HG03439 (cell line): ENCODE data around the gene CRYGB.
"Not testable (repeated sequence)": the region's sequence is repeated elsewhere in the genome, so short reads cannot be mapped to it uniquely, and the experiment has no call there.

Experiments used
- ATAC-seq: cut with Tn5 transposase; IDR thresholded peaks from one replicate; pipeline ENCODE4 v1.9.1; 2021; ENCODE audit warnings: mild to moderate bottlenecking, moderate library complexity; ENCODE audit not compliant: unreplicated experiment

Gene CRYGB

DNA sequence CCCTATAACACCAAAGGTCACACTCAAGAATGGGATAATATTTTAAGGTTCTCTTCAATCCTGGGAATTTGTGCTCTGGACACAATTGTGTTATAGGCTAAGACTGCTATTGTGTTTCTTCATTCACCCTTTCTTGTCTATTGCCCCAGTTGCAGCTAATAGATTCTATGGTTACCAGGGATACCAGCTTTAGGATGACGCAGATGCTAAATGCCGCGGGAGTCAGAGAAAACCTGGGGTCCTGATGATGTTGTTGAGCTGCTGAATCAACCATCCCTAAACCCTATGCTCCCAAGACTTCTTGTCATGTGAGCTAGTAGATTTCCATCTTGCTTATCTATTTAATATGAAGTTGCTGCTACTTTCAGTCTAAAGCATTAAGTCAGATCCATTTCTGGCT, 27.0 kb downstream of the CRYGB start:
- no peak for ATAC-seq

DNA sequence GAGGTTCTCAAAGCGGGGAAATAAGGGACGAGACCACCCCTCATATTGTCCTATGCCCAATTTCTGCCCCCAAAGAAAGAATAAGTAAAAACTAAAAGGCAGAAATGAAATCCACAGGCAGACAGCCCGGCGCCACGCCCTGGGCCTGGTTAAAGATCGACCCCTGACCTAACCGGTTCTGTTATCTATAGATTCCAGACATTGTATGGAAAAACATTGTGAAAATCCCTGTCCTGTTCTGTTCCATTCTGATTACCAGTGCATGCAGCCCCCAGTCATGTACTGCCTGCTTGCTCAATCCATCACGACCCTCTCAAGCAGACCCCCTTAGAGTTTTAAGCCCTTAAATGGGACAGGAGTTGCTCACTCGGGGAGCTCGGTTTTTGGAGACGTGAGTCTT, 28.6 kb downstream of the CRYGB start:
- not testable (repeated sequence) for ATAC-seq

DNA sequence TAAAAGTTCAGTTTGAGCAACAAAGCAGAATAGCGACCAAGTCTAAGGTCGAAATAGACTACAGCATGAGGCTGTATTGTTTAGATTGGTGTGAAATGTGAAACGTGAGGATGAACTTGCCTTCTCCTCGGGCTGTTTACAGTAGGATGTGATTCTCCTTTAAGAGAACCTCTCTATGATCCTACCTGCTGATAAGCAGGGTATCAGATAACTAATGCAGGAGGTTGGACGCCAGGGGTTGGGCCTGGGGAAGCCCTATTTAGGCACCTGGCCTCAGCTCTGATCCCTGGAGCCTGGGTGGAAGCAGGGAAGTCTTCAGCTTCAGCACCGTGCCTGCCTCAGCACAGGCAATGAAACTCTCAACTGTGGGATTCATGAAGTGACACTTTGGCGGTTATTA, 33.0 kb downstream of the CRYGB start:
- no peak for ATAC-seq

DNA sequence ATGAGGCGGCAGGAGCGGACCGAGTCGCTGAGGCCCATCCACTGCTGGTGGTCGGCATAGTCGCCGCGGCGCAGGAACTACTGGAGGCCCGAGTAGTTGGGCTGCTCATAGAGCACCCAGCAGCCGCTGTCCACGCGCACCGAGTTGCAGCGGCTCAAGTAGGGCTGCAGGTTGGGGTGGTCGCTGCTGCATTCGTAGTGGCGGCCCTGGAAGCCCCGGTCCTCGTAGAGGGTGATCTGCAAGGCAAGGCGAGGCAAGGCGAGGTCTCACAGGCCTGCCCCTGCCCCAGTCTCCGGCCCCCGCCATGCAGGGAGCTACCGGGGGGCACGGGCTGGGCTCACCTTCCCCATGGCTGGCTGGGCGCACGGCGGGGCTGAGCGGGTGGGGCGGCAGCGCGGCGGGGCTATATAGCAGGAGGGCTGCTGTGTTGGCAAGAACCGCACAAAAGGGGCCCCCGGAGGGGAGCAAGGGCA, 33.6 kb downstream of the CRYGB start:
- ATAC-seq, result not testable (repeated sequence)

DNA sequence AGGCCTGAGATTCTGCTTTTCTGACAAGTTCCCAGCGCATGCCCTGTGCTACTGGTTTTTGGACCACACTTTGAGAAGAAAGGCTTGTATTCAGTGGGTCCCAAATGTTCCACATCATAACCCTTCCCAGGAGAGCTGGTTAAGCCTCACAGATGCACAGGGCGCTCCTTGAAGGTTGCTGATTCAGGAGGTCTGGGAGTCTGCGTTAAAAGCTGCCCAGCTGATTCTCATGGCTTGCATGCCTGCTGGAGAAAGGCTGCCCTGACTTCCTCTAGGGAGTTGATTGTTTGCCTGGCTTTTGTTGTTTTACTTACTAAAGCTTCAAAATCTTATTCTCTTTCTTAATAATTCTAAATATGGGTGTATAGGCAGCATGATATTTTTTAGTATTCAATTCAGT, 42.3 kb downstream of the CRYGB start:
- no peak for ATAC-seq

DNA sequence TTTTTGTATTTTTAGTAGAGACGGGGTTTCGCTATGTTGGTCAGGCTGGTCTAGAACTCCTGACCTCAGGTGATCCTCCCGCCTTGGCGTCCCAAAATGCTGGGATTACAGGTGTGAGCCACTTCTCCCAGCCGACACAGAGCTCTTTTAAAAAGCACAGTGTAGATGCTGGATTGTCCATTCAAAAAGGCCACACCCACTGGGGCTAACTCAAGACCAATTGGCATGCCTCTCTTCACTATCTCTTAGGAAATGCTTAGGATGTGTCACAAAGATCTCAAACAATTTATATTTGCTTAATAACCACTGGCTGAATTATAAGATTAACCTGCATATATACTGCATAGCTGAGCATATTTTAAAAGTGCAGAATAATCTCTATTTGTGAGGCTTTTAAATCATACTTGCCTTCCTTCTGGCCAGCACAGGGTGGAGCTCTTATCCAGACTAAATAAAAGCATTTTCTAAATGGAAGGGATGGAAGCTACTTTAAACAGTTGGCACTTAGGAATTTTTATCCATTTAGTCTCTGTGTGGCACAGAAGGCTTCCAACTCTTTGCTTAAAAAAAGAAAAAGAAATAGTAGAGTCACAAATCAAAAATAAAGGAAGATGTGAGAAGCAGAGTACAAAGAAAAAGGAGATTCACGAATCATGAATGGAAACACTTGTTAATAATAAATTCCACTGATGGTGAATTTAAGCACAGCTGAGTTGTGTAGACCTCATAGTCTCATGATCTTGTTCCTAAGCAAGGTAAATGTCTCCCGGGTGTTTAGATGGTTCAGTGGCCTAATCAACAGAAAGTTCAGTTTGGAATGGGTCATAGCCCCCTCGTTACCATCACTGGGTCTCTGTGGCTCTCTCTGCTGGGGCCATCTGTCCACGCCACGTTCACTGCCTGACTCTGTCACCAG, 44.0 kb downstream of the CRYGB start:
- ATAC-seq, result no peak

DNA sequence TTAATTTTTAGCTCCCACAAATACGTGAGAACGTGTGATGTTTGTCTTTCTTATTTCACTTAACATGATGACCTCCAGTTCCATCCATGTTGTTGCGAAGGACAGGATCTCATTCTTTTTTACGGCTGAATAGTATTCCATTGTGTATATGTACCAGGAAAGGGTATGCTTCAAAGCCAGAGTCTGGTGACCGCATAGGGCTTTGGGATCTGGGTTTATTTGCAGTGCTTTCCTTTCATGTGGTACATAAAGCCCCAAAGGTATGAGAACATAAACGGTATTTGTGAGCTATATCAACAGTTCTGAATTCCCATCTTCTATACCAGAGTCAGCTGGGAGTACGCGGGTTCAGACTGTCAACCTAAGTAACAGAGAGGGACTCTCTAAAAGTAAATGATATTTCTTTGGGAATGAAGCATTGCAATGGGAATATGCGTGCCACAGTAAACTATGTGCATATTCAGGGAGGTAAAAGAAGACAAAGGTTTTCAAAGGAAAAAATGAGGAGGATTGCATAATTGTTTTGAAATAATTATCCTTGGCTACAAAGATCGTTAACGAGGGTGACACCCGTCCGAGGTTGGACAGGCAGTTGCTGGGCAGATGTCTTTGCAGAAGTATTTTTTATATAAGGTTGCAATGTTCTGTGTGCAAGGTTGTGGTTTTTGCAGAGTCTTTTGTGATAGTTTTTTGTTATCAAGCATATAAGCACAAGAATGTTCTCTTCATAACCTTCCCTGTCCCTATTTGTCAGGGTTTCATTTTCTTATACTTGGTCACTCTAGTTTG, 46.1 kb downstream of the CRYGB start:
- no peak for ATAC-seq

DNA sequence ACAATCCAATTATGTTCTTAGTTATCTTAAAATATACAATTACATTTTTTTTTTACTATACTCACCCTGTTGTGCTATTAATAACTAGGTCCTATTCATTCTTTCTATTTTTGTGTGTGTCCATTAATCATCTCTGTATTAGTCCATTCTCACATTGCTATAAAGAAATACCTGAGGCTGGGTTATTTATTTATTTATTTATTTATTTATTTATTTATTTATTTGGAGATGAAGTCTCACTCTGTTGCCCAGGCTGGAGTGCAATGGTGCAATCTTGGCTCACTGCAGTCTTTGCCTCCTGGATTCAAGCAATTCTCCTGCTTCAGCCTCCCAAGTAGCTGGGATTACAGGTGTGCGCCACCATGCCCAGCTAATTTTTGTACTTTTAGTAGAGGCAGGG, 47.3 kb downstream of the CRYGB start:
- ATAC-seq, result not testable (repeated sequence)

DNA sequence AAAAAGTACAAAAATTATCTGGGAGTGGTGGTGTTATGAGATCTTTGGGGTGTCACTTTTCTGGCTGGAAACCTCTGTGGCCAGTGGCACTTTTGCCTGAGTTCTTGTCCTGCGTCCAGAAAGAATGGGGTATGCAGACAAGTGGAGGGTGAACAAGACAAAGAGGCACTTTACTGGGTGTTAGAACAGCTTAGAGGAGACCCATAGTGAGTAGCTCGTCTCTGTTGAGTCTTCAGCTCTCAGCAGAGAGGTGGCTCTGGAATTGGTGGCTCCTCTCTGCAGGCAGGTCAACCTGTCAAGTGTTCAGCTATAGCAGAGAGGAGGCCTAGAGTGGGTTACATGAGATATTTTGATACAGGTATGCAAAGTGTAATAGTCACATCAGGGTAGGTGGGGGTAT, 47.7 kb downstream of the CRYGB start:
- ATAC-seq, result no peak

DNA sequence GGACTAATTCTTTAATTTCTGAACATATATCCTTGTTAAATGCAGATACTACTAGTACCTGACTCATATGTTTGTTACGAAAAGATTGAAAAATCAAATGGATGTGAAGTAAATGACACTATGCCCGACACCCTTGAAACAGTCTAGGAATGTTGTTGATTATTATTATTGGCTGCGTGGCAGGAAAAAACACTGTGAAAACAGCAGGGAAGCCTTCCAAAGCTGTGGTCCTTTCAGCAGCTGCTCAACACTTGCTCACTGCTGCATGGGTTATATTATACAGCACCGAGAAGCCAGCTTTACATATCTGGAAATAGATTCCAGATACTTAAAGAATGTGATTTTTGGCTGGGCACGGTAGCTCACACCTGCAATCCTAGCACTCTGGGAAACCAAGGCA, 48.2 kb downstream of the CRYGB start:
- no peak for ATAC-seq

DNA sequence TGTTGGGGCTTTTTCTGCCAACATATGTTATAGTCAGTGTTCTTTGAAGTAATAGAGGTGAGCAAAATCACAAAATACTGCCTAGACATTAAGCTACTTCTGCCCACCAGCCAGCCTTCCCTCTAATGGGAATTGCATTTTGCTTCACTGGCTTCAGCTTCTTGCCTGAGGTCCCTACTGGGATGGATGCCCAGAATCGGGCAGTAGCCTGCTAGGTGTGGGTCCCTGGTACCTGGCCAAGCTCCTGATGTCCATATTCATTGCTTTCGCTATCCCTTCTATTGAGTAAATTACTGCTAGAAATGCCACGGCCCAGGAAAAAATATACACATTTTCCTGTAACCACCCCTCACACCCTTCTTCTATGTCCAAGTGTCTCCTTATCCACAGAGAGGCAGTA, 48.6 kb downstream of the CRYGB start:
- ATAC-seq, result no peak

DNA sequence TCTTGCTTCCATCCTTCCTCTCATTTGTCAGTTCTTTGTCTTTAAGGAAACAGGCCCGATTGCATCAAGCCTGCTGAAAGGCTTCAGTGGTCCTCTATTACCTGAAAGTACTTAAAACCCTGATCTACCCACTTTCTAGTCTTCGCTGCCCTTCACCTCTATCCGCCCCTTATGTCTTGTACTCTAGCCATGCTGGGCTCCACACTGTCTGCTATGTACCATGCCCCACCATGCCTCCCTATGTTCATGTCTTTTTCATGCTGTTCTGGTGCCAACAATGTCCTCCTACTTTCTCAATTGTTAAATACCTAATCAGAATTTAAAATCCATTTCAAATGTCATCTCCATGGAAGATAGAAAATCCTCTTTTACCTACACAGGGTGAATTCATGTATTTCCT, 49.9 kb downstream of the CRYGB start:
- no peak for ATAC-seq

DNA sequence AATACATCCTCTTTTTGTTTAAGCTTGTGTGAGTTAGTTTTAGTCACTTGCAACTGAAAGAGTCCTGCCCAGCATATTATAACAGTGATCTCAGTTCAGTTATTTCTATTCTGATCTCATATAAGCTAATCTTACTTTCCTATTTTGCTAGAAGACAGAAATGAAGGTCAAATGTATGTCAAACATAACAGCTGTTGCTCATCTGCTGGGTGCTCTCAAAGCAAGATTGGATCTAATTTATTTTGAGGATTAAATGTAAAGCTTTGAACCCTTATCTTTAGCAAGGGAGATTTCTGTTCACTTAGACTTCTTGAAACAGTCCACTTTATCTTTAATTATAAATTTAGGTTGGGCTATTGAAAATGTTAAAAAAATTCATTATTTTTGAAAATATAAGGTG, 52.8 kb downstream of the CRYGB start:
- ATAC-seq, result no peak
